Measurements from ENCODE around the gene OR6C76. TPM values are rescaled to one million over a fixed set of nuclear protein-coding genes. Genes with fewer than 3 reads are reported as not detected.

Gene OR6C76
- polyA plus RNA-seq (not detected in 3 replicates), polyA minus RNA-seq (not detected in 3 replicates)
- polyA plus RNA-seq (2011; ENCODE audit: low read depth), result not detected
- not detected in 2 replicates for polyA plus RNA-seq (2011; cell fraction: cytosol; rRNA removed)
- polyA plus RNA-seq (2011; cell fraction: nucleus; rRNA removed), result not detected in 2 replicates
- not detected in 2 replicates for polyA plus RNA-seq (2012; ENCODE audit: low replicate concordance)
- not detected for polyA minus RNA-seq (2011; cell fraction: cytosol; rRNA and poly(A)+ RNA removed)
- not detected in 2 replicates for polyA minus RNA-seq (2011; cell fraction: nucleus; rRNA and poly(A)+ RNA removed)

- no peaks in the 10 kb centered on the region for H3K27me3 ChIP-seq (ENCODE audit: control insufficient read depth, extremely low read depth, insufficient read depth, low read length)
- H3K79me2 ChIP-seq (ENCODE audit: control insufficient read depth, insufficient read depth, low read length), result no peaks in the 10 kb centered on the region
- H3K27ac ChIP-seq (ENCODE audit: control insufficient read depth, insufficient read depth, low read length), result no peak within 1 kb of the TSS
- H3K4me3 ChIP-seq (ENCODE audit: control insufficient read depth in 2 of 3, extremely low read depth in 1 of 3, insufficient read depth in 2 of 3, low read depth in 1 of 3, low read length in 3 of 3), result no peak within 1 kb of the TSS
- no peak within 1 kb of the TSS for H3K4me2 ChIP-seq (ENCODE audit: control insufficient read depth, extremely low read depth, insufficient read depth, low read depth, low read length)
- TF ChIP-seq CTCF (optimal IDR thresholded peaks at IDR 0.05 in 1 of 3, IDR thresholded peaks at IDR 0.05 in 1 of 3, conservative IDR thresholded peaks at IDR 0.05 in 1 of 3; ENCODE audit: extremely low read depth in 1 of 3, insufficient read depth in 2 of 3, low read length in 3 of 3) (no peak), EZH2 (IDR thresholded peaks at IDR 0.05; ENCODE audit: low read length) (no peak)
- no peak within 1 kb of the TSS for H3K9ac ChIP-seq (ENCODE audit: control insufficient read depth, extremely low read depth, insufficient read depth, low read length)
- dilution Hi-C loops (cut with MboI; ENCODE audit: extremely low pct_ligation_motif_present, low sequenced_read_pairs), result no loop called here
- H3K9me1 ChIP-seq (ENCODE audit: control insufficient read depth, extremely low read depth, insufficient read depth, low read length), result no peaks in the 10 kb centered on the region
- no peak for FAIRE-seq
- H4K20me1 ChIP-seq (ENCODE audit: control insufficient read depth, extremely low read depth, insufficient read depth, low read length), result no peaks in the 10 kb centered on the region
- no peak for DNase-seq (ENCODE audit: low read depth, low spot score)
- no peaks in the 10 kb centered on the region for H3K4me1 ChIP-seq (ENCODE audit: control insufficient read depth, extremely low read depth, insufficient read depth, low read length)
- no peaks in the 10 kb centered on the region for H3K9me3 ChIP-seq (ENCODE audit: control insufficient read depth, low read depth, low read length)
- no peaks in the 10 kb centered on the region for H3K36me3 ChIP-seq (ENCODE audit: control insufficient read depth in 2 of 2, extremely low read depth in 1 of 2, insufficient read depth in 2 of 2, low read length in 2 of 2)
- no peak within 1 kb of the TSS for H2AFZ ChIP-seq (ENCODE audit: control insufficient read depth, low read length)
Observed at GRCh38 chr12:55425954-55426353, at the start of gene OR6C76. Gene OR6C76, plus strand, starts transcription at chr12:55426254. Its CDS starts 0 bp downstream, at chr12:55426254.

GRCh38 chr12:55385891-55386290, 40.2 kb upstream of the OR6C76 start:
- DNase-seq (ENCODE audit: low read depth, low spot score) (no peak), FAIRE-seq (no peak)
- H3K79me2 ChIP-seq (ENCODE audit: control insufficient read depth, insufficient read depth, low read length), result no peaks in the 10 kb centered on the region
- H4K20me1 ChIP-seq (ENCODE audit: control insufficient read depth, extremely low read depth, insufficient read depth, low read length), result no peaks in the 10 kb centered on the region
- no peak overlapping the region for H3K4me2 ChIP-seq (ENCODE audit: control insufficient read depth, extremely low read depth, insufficient read depth, low read depth, low read length)
- H3K9me3 ChIP-seq (ENCODE audit: control insufficient read depth, low read depth, low read length), result no peaks in the 10 kb centered on the region
- no peaks in the 10 kb centered on the region for H3K27me3 ChIP-seq (ENCODE audit: control insufficient read depth, extremely low read depth, insufficient read depth, low read length)
- no peak overlapping the region for H3K27ac ChIP-seq (ENCODE audit: control insufficient read depth, insufficient read depth, low read length)
- H3K9me1 ChIP-seq (ENCODE audit: control insufficient read depth, extremely low read depth, insufficient read depth, low read length), result no peaks in the 10 kb centered on the region
- no peak overlapping the region for H3K9ac ChIP-seq (ENCODE audit: control insufficient read depth, extremely low read depth, insufficient read depth, low read length)
- no peaks in the 10 kb centered on the region for H3K36me3 ChIP-seq (ENCODE audit: control insufficient read depth in 2 of 2, extremely low read depth in 1 of 2, insufficient read depth in 2 of 2, low read length in 2 of 2)
- H3K4me3 ChIP-seq (ENCODE audit: control insufficient read depth in 2 of 3, extremely low read depth in 1 of 3, insufficient read depth in 2 of 3, low read depth in 1 of 3, low read length in 3 of 3), result no peak overlapping the region
- dilution Hi-C loops (cut with MboI; ENCODE audit: extremely low pct_ligation_motif_present, low sequenced_read_pairs), result no loop called here
- H2AFZ ChIP-seq (ENCODE audit: control insufficient read depth, low read length), result no peak overlapping the region
- H3K4me1 ChIP-seq (ENCODE audit: control insufficient read depth, extremely low read depth, insufficient read depth, low read length), result no peaks in the 10 kb centered on the region
- TF ChIP-seq EZH2 (IDR thresholded peaks at IDR 0.05; ENCODE audit: low read length) (no peak), CTCF (optimal IDR thresholded peaks at IDR 0.05 in 1 of 3, IDR thresholded peaks at IDR 0.05 in 1 of 3, conservative IDR thresholded peaks at IDR 0.05 in 1 of 3; ENCODE audit: extremely low read depth in 1 of 3, insufficient read depth in 2 of 3, low read length in 3 of 3) (no peak)

Data from keratinocyte (primary cell).